ENCODE data around the gene P4HA2.

P4HA2 gene

DNA sequence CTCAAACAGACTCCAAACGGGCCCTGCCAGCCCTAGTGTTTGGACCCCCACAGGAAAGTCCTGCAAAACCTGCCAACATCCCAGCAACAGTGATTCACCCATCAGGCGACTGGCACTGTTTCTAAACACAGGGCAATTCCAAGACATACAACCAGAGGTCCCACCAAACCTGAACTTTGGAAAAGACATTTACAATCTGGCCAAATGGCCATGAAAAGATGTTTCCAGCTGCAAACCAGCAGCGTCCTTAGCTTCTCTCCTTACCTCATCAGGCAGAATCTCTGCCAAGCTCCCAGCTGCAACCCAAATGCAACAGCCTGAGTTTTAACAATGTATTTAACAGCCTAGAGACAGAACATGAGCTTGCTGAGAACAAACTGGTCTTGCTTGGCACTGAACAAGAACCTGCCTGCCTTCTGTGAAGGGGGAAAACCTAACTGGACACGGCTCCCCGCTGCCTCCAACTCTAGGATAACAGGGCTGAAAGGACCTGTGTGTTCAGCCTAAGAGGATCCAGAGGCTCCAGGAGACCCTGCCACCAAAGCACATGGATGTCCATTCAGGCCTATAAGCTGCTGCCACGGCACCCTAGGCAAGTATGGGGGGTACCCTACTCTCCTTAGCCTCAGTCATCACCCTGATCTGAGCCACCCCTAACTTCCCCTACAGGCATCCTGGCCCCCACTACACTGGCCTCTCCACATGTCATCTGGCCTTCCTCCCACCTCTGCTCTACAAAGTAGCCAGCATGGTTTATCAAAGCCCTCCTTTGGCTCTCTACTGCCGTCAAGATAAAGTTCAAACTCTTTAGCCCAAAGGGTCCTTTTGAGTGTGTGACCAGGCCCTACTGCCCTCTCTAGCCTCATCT is 5.6 kb downstream of the P4HA2 start:
- DNase-seq, result no peak

GRCh38 chr5:132220491-132220890 is 7.2 kb downstream of the P4HA2 start:
- no peak for DNase-seq

- DNase-seq, result no peak
Measured at GRCh38 chr5:132219981-132220380, 7.7 kb downstream of the P4HA2 start.

DNA sequence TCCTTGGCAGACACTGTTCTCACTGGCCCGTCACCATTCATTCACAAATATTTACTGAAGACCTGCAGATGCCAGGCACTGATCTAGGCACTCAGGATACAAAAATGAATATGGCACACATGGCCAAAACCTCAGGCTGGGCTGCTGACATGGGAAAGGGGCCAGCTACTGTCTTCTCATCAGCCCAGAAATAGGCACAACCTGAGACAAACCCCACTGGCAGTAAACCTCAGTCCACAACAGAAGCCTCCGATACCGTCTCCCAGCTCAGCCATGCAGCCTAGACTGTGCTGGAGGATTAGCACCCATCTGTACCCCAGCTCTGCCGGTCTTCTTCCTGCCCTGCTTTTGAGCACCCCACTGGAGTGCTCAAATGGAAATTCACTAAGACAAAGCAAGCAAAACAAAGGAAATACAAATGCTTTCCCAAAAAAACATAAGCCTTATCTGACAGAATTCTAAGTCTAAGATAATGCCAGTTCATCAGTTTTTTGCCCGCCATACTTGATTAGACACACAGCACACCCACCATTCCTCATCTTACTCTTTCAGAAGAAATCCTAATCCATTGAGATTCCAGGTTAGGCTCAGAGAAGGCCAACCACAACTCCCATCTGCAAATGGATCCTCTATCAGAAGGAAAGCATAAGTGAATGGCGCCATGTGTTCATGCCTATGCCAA is 8.2 kb downstream of the P4HA2 start:
- DNase-seq, result no peak

GRCh38 chr5:132218321-132218720 is 9.3 kb downstream of the P4HA2 start:
- no peak for DNase-seq

DNA sequence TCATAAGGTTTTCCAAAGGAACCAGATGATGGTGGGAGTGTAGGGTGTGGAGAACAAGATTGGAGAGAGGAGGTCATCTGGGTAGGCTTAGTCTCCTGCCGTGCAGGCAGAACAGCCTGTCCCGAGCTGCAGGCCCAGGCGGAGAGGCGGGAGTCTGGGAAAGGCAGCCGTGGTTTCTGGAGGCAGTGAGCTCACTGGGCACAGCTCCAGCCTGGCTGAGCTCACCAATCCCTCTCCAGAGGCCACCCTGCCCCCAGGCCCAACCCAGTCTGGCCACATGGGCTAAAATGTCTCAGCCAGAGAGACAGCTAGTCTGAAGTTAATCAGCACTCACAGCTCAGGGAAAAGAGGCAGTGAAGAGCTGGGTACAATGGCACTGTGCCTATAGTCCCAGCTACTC is 12.3 kb downstream of the P4HA2 start:
- DNase-seq, result no peak

DNA sequence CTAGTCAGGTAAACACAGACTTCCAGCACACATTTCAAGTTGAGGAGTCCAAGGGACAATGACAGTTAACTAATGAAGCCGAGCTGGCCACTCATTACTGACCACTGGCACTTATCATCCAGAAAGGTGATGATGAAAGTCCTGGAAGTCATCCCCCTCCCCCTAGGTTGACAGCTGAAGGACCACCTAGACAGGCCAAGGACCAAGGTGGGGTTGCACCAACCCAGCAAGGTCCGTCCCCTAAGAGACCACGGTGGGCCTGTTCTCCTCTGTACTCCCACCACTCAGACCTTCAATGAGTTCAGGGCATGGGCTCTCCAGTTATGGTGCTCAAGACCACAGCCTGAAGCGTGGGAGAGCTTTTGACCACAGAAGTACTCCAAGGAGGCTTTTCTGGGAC is 13.2 kb downstream of the P4HA2 start:
- DNase-seq, result no peak

- DNase-seq, result no peak
Measured at GRCh38 chr5:132213666-132214065, 14.0 kb downstream of the P4HA2 start.

DNA sequence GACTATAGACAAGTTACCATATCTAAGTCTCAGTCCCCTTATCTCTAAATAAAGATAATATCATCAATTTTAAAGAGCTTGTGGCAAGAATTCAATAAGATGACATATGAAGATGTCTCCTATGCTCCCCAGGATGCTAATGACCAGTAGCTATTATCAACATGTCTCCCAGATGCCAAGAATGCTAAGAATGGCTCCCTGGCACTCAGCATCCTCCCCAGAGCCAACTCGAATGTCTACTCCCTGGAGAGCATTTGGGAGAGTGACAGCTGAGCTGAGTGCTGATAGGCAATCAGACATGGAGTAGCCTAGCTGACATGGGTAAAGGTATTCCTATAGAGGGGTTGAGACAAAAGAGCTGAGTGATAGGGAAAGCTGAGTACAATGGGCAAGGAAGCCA is 15.9 kb downstream of the P4HA2 start:
- DNase-seq, result no peak

GRCh38 chr5:132210944-132211343 is 16.7 kb downstream of the P4HA2 start:
- no peak for DNase-seq

- no peak for DNase-seq
Measured at GRCh38 chr5:132209901-132210545, 17.6 kb downstream of the P4HA2 start.

- no peak for DNase-seq
Measured at GRCh38 chr5:132209131-132209530, 18.5 kb downstream of the P4HA2 start.

GRCh38 chr5:132207778-132208177 is 19.9 kb downstream of the P4HA2 start:
- DNase-seq, result no peak

DNA sequence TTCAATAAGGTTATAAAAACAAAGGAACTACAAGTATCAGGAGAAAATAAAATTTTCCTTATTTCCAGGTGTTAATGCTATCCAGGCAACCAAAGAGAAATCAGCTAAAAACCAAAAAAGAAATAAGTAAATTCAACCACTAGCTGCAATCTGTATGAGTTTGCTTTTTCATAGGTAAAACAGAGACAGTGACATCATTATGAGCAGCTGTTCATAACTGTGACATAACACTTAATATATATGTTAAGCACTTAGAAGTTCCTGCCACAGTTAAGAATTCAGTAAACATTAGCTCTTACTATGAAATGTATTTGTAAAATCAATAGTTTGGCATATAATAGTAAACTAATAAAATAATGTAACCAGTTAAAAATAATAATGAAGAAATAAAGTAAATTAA is 20.9 kb downstream of the P4HA2 start:
- DNase-seq, result no peak

- DNase-seq, result no peak
Measured at GRCh38 chr5:132205385-132206125, 22.1 kb downstream of the P4HA2 start.

- no peak for DNase-seq
Measured at GRCh38 chr5:132204371-132205135, 23.1 kb downstream of the P4HA2 start.

- DNase-seq, result no peak
Measured at GRCh38 chr5:132203916-132204315, 23.7 kb downstream of the P4HA2 start.

GRCh38 chr5:132203464-132203818 is 24.2 kb downstream of the P4HA2 start:
- DNase-seq, result no peak

GRCh38 chr5:132202711-132203463 is 24.8 kb downstream of the P4HA2 start:
- no peak for DNase-seq

DNA sequence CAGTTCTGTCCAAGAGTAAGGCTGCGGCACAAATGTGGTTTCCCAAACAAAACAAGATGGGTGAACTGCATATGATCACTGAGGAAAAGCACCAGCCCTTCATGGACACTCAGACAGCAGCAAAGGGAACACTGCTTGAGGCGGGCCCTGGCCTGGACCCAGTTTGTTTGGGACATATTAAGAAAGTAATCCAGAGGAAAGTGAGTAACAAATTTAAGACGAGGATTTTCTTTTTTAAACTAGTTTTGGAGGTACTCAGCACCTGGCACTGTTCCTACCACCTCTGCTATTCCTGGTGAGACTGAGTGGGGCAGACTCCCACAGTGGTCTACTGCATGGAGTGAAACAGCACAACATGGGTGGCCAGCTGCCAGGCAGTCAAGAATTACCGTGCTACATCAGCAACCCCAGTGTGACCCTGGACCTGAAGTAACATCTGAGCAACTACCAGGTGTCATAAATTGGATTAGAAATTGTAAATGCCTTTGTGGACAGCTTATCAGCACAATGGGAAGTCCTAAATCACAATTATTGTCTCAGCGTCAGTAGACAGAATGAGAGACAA is 28.5 kb downstream of the P4HA2 start:
- no peak for DNase-seq

DNA sequence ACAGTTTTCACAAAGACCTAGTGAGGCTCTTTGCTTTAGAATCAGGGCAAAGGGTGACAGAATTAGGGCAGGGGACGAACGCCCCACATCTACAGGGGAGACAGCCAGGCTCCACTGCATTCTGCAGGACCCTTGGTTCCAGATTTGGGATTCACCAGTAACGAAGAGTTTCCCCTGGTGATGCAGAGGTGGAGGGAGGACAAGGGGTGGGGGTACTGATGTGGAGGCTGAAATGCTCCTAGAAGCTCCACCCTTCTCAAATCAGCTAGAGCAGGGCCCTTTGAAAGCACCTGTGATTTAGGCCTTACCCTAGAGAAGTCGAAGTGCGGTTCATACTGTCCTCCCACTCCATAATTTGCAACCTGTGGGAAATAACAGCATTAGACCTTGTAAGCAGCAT is 29.1 kb downstream of the P4HA2 start:
- no peak for DNase-seq

All from GF-D8 (cell line).